ENCODE results near the gene SNX8.

DNA sequence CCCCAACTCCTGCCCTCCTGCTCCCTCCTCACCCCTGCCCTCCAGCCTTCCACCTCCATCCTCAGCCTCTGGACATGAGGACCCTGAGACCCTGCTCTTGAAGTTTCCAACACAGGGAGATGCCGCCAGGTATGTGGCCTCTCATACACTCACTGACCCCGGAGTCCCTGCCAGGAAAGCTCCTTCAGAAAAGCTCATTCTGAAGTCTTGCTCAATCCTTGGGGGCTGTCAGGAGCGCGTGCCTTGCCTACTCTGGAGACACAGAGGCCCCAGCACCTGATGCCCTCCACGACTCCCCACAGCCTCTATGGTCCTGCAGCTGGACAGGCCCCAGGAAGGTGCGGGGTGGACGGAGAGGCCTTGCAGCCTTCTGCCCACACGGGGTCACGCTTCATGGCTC lies 61.2 kb downstream of the SNX8 start:
- TF ChIP-seq, protein P1, sequence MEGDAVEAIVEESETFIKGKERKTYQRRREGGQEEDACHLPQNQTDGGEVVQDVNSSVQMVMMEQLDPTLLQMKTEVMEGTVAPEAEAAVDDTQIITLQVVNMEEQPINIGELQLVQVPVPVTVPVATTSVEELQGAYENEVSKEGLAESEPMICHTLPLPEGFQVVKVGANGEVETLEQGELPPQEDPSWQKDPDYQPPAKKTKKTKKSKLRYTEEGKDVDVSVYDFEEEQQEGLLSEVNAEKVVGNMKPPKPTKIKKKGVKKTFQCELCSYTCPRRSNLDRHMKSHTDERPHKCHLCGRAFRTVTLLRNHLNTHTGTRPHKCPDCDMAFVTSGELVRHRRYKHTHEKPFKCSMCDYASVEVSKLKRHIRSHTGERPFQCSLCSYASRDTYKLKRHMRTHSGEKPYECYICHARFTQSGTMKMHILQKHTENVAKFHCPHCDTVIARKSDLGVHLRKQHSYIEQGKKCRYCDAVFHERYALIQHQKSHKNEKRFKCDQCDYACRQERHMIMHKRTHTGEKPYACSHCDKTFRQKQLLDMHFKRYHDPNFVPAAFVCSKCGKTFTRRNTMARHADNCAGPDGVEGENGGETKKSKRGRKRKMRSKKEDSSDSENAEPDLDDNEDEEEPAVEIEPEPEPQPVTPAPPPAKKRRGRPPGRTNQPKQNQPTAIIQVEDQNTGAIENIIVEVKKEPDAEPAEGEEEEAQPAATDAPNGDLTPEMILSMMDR (IDR thresholded peaks at IDR 0.05; ENCODE audit: extremely low read depth in 1 of 2, insufficient read depth in 1 of 2, low read depth in 1 of 2, low read length in 2 of 2), result no peak
- TF ChIP-seq GATA2 (IDR thresholded peaks at IDR 0.05; ENCODE audit: insufficient read depth, insufficient read length, low read depth, low read length), result no peak
- no peak for TF ChIP-seq POLR2A (IDR thresholded peaks at IDR 0.05; ENCODE audit: low read depth, low read length)
- no peak for TF ChIP-seq EZH2 (IDR thresholded peaks at IDR 0.05; ENCODE audit: borderline replicate concordance, low read depth, low read length, severe bottlenecking)

Measured in endothelial cell of umbilical vein (primary cell).